Measurements from ENCODE around the gene FAM229B.
"Not testable (repeated sequence)": the region's sequence is repeated elsewhere in the genome, so short reads cannot be mapped to it uniquely, and the experiment has no call there.

FAM229B gene

DNA sequence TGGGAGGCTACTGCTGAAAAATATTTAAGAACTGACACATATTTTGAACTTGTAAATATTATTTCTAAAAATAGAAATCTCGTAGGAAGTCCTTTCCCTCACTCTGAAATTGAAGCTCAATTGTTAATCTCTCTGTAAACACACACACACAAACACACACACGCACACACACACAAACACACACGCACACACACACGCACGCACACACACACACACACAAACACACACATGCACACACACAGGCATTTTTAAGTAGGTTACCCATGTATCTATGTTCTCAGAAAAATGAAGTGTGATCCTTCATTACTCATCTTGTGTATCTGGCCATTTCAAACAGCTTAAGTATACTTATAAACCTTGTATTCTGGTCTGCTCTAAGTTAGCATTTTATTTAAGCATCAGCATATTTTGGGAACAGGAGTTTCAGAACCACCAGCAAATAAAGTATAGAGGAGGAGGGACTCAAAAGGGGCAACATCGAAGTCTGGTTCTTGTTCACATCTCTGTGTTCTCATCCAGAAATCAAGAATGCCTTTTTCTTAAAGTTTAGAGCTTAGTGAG is 21.9 kb upstream of the FAM229B start:
- no peak for DNase-seq

DNA sequence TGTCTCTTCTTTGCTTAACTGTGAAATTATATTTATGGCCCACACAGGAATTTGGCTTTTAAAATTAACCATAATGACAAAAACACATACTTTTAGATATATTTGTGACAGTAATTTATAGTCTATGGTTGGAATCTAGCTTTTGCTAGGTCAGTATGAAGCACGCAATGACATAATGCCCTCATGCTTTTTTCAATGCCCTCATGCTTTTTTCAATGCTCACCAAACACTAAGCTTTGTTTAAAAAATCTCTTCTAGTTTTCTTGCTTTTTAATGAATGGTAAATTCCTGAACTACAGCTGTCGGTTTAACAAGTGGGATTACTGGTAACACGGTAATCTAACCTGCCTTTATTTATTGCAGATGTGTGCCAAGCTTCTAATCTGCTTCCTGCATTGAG is 20.8 kb upstream of the FAM229B start:
- DNase-seq = no peak

DNA sequence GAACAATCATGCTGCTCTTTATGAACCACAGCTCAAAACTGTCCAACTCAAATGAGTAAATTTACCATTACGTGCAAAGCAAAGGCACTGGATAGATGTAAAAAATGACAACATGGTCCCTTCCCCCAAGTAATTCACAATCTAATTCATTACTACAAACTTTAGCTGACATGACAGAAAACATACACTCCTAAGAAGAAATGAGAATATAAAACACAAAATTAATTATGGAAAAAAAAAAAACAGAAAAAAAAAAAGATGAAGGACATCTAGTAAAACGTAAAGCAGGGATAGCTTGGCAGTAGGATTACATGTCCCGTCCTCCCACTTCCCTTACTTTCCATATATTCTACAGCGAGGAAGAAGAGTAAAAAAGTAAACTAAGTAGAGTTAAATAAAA is 5.8 kb upstream of the FAM229B start:
- no peak for DNase-seq

DNA sequence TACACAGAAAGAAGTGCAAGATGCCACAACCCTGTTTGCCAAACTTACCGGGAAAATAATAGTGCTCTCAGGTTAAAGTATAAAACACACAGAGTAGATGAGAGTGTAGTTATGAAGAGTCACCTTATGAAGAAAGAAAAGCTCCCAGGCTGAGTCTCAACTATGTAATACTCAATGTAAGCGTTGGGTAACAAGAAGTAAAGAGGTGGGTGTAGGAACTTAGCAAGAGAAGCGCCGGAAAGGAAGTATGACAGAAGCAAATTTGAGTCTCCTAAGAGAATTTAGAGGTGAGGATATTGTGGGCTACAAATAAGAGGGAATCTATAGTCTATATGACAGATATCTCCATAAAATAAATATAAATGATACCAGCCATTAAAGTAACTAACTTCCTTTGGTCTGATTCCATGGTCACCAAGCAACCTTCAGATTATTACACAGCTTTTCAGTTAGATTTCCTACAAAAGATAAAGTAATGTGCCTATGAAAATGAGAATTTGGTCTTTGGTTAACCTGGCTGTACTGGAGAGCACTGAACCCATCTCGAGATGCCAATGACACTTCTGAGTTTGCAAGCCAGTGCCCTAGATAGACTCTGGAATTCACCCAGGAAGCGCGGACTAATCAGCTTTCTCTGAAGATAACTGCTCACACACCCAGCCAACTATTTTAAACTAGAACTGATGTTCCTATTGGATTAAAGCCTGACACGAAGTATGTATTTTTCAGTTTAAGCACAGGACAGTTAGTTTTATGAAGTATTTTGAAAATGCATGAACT is 1.9 kb upstream of the FAM229B start:
- no peak for DNase-seq

DNA sequence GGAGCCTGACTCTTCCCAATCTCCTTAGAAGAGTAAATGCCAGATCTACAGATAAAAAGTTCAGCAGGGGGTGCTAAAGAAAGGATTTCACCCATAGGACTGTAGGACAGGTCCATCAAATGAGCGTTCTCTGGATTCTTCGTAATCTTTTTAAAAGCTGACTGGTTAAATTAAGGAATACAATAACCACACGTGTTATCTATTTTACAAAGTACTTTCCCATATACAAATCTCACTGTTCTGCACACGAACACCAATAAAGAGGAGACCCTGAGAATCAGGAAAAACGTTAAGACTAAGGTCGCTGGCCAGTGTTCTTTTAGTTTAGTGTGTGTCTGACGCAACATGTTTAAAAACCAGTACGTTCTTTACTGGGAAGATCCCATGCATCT is 651 bp upstream of the FAM229B start:
- no peak for DNase-seq

DNA sequence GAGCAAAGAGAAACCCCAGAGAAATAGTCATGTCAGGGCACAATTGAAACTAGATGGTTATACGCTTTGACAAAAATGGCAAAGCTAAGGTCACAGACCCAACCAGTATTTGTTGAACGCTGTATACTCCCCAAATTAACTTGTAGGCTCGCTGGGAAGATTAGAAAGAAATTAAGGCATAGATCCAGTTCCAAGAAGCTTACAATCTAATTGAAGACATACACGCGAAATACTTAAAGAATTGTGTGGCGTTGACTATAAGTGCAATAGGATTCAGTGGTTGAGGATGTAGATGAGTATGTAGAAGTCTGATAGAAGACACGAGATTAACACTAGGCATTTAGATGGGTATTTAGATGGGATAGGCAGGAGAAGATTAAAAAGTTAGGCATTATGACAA is 525 bp downstream of the FAM229B start:
- no peak for DNase-seq

DNA sequence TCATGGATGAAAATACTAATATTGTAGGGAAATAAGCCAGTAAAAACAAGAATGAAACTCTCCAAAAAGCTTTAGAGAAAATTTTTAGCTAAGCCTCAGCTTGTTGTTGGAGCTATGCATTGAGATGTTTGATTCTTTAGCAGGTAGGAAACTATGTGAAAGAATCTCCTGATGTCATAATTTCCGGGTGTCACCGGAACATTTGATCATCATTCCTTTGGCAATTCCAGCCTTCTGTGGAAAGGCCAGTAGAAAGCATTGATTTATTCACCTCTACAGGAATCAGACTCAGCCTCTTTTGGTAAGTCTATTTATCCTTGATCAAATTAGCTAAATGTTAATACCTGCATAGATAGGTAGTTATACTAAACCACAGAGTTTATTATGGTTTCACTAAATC is 9.5 kb downstream of the FAM229B start:
- DNase-seq = no peak

DNA sequence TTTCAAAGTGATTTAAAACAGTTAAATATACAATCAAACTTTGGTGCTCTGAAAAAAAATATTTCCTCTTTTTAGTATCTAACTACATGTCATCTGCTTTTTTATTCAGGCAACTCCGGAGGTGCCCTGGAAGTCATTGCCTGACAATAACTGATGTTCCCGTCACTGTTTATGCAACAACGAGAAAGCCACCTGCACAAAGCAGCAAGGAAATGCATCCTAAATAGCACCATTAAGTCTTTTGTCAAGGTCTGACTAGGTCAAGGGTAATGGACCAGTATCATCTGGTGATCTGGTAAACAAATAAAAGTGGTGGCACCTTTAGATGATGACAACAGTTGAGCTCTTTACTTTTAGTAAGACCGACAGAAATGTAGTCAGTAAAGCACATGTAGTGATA is 13.2 kb downstream of the FAM229B start:
- DNase-seq = no peak

DNA sequence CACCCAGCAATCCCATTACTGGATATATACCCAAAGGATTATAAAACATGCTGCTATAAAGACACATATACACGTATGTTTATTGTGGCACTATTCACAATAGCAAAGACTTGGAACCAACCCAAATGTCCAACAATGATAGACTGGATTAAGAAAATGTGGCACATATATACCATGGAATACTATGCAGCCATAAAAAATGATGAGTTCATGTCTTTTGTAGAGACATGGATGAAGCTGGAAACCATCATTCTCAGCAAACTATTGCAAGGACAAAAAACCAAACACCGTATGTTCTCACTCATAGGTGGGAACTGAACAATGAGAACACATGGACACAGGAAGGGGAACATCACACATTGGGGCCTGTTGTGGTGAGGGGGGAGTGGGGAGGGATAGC is 18.6 kb downstream of the FAM229B start:
- DNase-seq = not testable (repeated sequence)

DNA sequence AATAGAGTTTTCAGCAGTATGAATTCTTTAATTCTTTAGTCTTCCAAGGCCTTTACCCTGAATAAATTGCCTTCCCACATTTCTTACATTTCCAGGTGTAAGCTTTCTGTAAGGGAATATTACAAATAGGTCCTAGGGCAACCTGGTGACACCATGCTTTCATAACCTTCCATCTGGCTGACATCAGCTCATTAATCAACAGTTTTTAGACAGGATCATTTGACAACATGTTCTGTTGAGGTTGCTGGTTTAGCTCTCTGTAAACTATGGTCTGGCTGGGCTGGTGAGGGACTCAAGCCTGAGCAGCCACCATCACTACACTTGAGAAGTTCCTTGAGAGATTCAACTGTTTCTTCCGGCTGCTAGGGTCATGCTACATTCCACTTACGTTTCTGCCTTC is 19.2 kb downstream of the FAM229B start:
- DNase-seq = no peak

DNA sequence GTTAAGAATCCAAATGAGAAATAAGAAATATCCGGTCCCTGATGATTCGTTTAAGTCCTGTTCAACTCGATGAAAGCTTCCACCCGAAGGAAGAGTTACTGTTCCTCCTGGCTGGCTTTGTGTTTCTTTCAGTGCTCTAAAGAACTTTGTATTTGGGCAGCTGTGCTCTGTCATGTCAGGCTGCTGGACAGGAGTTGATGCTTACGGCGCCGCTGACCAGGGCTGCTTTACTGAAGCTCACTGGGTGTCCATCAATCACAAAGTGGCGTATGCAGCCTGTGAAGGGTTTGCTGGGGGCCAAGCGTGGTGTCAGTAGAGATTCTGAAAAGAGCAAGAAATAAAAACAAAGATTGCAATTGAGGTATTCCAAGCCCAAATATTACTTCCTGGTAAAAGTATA is 21.9 kb downstream of the FAM229B start:
- DNase-seq = no peak

DNA sequence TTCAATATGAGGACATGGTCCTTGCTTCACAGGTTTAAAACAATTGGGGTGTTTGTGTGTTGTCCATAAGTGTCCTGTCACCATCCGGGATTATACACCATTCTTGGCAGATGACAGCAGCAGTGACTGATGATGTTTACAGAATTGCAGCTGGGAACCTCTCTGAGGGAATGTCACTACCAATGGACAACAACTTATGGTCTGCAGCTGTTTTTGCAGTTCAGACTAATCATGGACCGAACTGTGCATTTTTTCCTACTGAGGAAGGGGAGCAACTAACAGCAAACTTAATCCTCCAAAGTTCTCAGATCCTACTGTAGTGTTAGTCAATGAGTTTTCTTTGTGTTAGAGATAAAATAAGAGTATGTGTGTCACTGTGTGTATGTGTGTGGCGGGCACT is 26.0 kb downstream of the FAM229B start:
- no peak for DNase-seq

DNA sequence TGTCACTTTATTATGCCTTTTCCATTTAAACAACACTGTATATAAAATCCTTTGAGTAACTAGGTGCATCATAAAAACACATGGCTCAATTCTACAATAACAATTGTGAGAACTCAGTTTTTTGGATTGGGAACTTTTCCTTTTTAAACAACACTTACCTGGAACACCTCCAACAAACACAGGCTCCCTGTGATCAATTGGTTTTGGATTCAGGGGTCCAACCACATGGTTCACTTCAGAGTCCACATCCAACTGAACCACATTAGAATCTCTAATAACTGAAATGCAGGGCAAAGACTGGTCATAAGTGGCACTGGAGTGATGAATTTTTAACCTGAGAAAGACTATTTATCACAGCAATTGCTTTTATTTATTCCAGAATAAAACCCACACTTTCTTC is 26.5 kb downstream of the FAM229B start:
- no peak for DNase-seq

DNA sequence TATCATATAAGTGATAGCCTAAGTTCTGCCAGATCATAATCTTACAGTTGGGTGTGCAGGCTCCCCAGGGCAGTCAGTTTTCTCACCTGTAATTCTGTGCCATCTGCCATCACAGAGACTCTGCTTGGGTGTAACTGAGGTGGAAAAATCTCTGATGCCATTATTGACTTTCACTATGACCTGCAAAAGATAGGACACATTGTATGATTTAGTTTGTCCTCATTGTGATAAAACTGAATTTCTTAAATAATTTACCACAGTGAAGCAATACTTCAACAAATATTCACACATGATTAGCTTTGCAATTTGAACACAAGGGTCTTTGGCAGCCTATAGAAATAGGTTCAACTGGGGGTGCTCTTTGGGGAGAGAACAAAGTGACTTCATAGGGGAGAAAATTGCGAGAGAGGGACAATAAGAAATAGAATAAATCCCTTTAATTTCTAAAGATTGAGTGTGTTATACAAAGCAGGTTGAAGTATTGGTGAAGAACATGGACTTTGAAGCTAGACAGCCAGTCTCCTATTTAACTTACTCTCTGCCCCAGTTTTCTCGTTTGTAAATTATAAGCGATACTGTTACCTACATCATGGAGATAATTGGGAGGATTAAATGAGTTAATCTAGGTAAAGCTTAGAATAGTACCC is 27.3 kb downstream of the FAM229B start:
- no peak for DNase-seq

DNA sequence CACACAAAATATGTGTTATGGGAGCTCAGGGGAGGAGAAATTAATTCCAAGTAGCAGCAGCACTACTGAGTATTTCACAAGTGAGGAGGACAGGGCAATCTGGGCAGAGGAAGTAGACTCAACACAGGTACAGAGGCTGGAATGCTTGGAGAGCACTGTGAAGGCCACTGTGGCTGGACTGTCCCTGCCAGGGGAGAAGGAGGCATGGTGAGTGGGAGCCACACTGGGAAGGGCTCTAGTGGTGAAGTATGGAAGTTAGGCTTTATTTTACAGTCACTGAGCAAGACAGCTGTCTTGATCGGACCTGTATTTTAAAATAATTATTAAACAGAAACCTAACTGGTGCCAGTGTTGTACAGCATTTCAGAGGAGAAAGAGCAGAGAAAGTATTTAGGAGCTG is 28.8 kb downstream of the FAM229B start:
- no peak for DNase-seq

DNA sequence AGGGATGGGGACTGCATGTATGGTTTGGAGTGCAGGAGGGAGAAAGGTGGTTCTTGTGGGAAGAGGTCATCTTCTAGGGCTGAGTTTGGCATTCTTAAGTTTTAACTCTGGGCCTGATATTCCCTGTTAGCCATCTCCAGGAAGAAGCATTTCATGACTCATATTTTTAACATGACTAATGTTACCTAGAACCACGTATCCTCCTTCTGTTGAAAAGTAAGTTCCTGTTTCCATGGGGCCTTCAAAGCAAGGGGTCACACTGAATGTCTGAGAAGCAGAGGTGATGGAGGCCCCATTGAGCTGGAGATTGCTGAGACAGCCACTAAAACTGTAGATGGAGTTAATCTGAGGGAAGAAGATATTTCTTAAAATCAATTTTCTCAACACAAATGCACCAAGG is 30.2 kb downstream of the FAM229B start:
- no peak for DNase-seq

DNA sequence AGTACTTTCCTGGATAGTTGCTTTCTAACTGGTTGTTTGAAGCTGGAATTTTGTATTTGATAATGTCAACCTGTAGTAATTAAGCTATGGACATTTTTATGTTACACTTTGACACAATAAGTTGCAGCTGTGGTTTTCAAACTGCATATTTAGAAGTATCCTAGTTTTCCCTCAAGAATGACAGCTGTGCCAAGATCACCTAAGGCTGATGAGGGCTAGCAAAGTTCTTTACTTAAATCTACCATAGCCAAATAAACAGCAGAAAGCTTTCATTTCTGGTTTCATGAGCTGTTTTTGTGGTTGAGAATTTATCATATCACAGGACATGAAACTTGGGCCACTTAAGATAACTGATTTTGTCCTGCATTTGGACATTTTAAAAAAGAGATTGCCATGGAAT is 30.6 kb downstream of the FAM229B start:
- DNase-seq = no peak

DNA sequence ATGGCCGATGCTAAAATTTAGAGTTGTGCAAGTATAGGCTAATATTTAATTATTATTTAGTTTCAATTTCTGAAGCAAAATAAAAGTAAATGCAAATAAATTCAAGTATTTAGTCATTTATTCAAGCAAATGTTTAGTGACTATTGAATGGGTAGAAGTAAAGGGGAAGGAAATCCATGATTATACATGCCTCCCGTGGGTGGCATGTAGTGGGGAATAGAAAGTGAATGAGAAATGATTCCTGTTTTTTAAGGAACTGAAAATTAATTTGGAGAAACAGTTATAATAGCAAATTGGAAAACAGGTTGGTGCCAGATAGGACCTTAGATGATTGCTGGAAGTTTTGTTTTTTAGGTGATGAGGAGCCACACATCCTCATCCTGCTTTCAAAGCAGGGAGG is 35.4 kb downstream of the FAM229B start:
- DNase-seq = no peak

DNA sequence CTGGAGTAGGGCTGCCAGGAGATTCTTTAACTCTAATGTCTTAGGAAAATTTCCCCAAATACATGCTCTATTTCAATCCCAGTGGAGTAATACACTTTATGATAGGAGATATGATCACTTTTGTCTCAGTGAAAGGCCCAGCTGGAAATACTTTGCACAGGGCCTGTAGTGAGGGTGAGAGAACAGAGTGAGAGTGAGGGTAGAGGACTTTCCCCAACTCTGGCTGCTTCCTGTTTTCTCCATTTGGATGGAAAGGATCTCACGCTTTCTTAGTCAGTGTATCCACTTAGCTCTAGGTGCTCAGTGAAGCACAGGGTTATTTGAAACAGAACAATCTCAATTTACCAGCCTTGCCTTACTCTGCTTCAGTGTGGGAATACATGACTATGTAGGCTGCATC is 36.6 kb downstream of the FAM229B start:
- DNase-seq = no peak

DNA sequence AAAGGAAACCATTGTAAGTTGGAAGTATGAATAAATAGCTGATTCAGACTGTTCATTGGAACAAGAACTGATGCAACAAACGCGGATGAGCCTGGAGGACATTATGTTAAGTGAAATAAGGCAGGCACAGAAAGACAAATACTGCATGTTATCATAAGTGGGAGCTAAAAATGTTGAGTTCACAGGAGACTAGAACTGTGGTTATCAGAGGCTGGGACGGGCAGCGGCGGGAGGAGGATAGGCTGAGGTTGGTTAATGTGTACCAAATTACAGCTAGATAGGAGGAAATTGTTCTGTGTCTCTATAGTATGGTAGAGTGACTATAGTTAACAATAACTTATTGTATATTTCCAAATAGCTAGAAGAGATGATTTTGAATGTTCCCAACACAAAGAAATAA is 40.8 kb downstream of the FAM229B start:
- DNase-seq = no peak

DNA sequence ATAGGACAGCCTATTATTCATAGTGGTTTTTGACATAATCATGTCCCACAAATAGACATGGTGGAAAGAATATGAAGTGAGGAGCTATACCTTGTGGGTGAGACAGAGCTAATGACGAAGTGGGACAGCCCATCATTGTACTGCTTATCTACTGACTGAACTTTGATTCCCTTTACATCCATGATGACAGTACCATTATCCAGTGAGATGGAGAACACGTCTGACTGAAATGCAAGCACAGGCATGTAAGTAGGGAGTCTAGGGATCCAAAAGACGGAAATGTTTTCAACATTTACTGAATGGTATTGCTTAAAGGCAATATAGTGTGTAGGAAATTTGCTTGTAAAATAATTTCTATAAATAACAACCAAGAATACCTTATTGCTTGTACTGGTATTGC is 43.5 kb downstream of the FAM229B start:
- DNase-seq = no peak

DNA sequence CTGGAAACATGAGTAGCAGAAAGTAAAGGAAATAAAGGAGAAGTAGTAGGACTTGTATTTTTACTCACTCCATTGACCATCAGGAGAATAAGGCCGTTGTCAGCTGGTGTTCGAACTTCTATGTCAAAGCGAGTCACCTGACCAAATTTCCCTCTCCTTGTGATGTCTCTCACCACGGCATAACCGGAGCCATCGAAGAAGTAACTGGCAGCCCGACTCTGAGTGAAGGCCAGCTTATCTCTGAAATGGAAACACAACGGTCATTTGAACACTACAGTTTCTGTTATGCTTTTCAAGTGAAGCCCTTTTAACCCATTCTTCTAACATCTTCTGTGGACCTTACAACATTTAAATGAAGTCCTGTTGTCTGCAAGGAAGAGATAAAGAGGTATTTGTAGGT is 51.7 kb downstream of the FAM229B start:
- no peak for DNase-seq

DNA sequence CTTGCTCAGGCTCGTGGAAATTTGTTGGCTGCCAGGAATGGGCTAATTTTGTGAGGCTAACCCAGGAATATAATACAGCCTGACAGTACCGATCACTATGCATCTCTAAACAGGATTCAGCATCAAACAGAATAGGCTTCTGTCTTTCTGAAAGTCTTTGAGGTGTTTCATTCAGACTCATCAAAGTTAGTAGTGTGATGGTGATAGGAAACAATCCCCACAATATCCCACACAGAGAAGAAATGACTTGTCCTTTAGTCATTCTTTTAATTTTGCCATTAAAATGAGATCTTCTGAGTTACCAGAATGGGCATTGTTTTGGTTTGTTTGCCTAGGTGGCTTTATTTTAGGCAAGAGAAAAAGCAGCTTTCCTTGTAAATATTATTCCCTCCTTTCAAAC is 54.3 kb downstream of the FAM229B start:
- DNase-seq = no peak

DNA sequence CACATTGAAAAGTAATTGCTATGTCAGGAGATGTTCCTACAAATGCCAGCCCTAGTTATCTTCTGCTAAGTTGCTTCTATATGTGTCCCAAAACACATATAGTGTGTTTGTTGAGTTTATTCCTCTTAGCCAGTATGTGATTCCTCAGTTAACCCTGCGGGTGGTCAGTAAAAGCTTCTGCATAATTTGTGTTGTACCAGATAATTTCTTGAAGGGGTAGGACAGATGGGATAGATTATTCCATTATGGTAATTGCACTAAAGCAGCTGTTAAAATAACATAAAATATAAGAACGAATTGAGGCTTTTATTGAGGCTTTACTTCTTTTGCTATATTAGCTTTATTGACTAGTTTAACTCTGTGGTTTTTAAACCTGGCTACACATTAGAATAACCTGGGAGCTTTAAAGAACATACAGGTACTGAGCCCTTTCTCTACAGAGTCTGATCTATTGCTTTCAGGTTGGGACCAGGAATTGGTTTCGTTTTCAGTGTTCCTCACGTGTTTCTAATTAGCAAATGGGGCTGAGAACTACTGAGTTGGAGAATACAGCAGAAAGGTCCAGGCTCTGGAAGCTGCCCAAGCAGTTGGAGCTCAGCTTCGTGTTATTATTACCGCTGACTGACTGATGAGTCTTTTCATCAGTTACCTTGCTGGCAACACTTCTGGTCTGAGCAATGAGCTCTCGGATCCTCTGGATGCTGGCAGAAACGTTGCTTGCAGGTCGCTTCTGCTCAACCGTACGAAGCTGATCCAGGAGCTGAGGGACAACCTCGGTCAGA is 56.9 kb downstream of the FAM229B start:
- DNase-seq = no peak
